IPS-11a (cell line): ENCODE measurements around the gene STH.
"Not testable (repeated sequence)": the region's sequence is repeated elsewhere in the genome, so short reads cannot be mapped to it uniquely, and the experiment has no call there.

Experiments
- H3K4me3 ChIP-seq: one replicate; pipeline ENCODE4 v1.5.1; 2013; ENCODE audit warnings: low read depth, low read length, control low read depth

The STH gene

DNA sequence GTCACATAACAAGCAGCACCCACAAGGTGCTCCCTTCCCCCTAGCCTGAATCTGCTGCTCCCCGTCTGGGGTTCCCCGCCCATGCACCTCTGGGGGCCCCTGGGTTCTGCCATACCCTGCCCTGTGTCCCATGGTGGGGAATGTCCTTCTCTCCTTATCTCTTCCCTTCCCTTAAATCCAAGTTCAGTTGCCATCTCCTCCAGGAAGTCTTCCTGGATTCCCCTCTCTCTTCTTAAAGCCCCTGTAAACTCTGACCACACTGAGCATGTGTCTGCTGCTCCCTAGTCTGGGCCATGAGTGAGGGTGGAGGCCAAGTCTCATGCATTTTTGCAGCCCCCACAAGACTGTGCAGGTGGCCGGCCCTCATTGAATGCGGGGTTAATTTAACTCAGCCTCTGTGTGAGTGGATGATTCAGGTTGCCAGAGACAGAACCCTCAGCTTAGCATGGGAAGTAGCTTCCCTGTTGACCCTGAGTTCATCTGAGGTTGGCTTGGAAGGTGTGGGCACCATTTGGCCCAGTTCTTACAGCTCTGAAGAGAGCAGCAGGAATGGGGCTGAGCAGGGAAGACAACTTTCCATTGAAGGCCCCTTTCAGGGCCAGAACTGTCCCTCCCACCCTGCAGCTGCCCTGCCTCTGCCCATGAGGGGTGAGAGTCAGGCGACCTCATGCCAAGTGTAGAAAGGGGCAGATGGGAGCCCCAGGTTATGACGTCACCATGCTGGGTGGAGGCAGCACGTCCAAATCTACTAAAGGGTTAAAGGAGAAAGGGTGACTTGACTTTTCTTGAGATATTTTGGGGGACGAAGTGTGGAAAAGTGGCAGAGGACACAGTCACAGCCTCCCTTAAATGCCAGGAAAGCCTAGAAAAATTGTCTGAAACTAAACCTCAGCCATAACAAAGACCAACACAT is at the start of gene STH:
Gene STH (plus strand): TSS at position 264 of the 913 bp plus-strand sequence. CDS start 30 bp downstream, at position 294.
- no peak within 1 kb of the TSS for H3K4me3 ChIP-seq

DNA sequence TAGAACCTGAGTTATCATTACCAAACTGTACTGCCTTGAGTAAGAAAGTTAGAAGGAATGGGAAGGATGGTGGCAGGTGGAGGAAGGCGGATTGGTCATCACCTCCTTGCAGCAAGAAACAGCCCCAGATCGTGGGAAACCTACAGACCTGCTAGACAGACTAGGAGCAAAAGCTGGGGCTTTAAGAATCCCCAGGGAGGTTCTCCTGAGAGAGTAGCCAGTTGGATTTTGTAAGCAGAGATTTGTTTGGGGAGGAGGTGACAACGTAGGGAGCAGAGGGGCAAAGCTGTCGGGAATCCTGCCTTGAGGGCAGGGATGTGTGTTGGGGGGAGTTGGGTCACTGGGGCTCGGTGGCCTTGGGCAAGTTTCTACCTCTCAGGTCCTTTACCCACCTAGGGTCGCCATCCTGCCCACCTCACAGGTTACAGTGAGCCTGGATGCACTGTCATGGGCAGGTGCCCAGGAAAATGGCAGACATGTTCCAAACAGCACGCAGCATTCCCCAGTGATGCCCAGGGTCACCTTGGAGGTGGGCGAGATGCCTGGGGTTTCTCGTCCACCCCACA is 49.2 kb upstream of the STH start:
- H3K4me3 ChIP-seq: no peak overlapping the region

GRCh38 chr17:45950888-45951287 is 48.2 kb upstream of the STH start:
- no peak overlapping the region for H3K4me3 ChIP-seq

- H3K4me3 ChIP-seq: no peak overlapping the region
Observed at GRCh38 chr17:45951403-45951802, 47.6 kb upstream of the STH start.

- H3K4me3 ChIP-seq: no peak overlapping the region
Observed at GRCh38 chr17:45951941-45952340, 47.1 kb upstream of the STH start.

DNA sequence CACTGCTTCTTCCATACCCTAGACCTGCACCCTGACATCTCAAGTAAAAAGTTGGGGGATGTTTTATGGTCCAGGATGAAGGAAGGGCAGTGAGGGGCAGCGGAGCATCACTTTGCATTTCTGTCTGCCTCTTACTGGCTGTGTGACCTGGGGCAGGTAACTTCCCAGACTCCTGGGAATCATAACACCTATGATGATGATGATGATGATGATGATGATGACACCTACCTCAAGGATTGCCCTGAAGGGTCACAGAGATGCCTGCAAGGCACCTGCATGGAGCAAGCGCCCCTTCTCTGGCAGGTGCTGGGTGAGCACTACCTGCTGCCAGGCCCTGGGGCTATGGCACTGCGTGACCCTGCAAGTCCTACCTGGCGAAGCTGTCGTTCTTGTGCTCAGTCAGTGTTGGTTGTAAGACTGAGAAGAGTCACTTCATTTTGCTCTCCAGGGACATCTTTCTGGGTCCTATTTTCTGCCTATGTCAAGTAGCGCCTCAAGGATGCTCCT is 46.2 kb upstream of the STH start:
- no peak overlapping the region for H3K4me3 ChIP-seq

DNA sequence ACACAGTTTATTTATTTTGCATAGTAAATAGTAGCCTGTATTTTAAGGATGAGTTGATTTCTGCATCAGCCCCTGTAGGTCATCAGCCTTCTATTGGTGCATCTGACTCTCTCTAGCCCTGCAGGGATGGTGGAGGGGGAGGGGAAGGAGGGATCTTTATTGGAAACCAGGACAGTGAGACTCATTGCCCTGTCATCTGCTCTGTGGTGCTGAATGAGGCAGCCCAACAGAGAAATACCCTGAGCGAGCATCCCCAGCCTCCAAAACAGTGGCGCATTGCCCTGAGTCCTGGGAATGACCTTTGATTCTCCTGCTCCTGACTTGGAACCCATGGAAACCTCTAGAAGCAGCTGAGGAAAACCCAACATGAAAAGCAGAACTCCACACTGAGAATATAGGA is 45.5 kb upstream of the STH start:
- no peak overlapping the region for H3K4me3 ChIP-seq

DNA sequence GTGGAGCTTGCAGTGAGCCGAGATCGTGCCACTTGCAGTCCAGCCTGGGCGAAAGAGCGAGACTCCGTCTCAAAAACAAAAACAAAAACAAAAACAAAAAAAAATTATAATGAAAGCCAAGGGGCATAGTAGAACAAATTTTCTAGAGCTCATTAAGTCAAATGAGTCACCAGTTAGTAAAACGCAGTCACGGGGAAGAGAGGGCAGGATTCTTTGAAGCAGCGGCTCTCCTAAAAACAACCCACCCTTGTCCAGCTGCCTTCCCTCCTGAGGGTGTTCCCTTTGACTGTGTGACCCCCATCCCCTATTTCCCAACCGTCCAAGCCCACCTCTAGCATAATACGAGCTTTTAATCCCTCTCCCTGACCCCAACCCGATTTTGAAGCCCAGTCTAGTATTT is 44.1 kb upstream of the STH start:
- no peak overlapping the region for H3K4me3 ChIP-seq

DNA sequence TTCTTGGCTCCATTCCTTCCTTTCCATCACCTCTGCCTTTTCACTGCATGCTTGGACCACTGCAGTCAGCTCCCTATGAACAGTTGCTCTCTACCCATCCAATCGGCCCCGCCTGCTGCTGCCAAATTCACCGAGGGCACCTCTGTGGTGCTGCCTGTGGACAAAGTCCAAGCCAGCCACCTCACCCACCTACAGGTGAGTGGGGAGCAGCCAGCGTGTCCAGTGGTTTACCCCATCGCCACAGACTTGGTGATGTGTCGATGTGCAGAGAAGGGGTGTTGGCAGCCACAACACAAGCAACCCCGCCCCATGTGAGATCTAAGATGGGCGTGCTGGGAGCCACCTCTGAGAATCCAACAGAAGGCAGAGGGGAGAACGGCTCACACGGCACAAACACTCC is 43.7 kb upstream of the STH start:
- no peak overlapping the region for H3K4me3 ChIP-seq

GRCh38 chr17:45956090-45956489 is 43.0 kb upstream of the STH start:
- no peak overlapping the region for H3K4me3 ChIP-seq

GRCh38 chr17:45956746-45957145 is 42.3 kb upstream of the STH start:
- not testable (repeated sequence) for H3K4me3 ChIP-seq

GRCh38 chr17:45958307-45958706 is 40.7 kb upstream of the STH start:
- no peak overlapping the region for H3K4me3 ChIP-seq

DNA sequence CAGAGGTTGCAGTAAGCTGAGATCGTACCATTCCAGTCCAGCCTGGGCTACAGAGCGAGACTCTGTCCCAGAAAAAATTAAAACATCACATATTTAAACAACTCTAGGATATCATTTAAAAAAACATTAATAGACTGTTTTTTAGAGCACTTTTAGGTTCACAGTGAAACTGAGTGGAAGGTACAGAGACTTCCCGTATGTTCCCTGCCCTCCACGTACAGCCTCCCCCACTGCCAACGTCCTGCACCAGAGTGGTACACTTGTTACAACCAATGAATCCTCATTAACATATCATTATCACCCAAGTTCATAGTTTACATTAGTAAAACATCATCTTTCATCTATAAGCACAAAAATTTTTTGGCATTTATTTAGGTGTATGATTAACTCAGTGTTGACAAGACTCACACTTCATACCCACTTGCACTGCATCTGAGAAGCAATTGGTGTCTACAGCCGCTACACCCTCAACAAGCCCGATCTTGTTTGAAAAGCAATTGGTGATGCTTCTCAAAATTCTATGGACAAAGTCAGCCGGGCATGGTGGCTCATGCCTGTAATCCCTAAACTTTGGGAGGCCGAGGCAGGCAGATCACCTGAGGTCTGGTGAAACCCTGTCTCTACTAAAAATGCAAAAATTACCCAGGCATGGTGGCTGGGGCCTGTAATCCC is 39.9 kb upstream of the STH start:
- H3K4me3 ChIP-seq: no peak overlapping the region

DNA sequence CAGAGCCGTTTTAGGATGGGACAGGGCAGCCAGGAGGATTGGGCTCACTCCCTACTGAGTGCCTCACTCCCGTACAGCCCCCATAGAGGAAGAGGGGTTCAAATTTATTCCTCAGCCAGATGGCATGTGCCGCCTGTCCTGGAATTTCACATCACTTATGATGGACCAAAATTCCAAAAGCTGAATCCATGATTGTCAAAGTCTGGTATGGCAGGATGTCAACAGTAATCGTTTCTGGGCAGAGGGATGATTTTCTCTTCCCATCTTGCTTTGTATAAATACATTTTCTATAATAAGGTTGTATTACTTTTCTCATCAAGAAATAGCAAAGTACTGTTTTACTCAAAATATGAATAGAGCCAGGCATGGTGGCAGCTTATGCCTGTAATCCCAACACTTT is 38.7 kb upstream of the STH start:
- H3K4me3 ChIP-seq: no peak overlapping the region

DNA sequence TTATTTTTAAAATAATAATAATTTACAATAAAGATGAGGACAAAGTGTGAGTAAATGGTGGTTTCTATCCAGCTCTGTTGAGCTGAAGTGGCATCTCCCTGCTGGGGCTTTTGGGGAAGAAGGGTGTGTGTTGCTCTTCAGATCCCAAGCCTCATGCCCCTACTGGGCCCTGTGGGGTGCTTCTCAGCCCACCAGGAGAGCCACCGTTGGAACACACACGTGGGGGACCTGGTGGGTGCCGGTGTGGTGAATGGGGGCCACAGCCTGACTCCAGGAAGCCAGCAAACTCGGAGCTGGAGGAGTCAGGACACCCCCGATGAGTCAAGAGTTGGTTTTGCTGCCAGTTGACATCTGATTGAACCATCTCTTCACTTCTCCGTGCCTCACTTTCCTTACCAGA is 37.8 kb upstream of the STH start:
- no peak overlapping the region for H3K4me3 ChIP-seq

DNA sequence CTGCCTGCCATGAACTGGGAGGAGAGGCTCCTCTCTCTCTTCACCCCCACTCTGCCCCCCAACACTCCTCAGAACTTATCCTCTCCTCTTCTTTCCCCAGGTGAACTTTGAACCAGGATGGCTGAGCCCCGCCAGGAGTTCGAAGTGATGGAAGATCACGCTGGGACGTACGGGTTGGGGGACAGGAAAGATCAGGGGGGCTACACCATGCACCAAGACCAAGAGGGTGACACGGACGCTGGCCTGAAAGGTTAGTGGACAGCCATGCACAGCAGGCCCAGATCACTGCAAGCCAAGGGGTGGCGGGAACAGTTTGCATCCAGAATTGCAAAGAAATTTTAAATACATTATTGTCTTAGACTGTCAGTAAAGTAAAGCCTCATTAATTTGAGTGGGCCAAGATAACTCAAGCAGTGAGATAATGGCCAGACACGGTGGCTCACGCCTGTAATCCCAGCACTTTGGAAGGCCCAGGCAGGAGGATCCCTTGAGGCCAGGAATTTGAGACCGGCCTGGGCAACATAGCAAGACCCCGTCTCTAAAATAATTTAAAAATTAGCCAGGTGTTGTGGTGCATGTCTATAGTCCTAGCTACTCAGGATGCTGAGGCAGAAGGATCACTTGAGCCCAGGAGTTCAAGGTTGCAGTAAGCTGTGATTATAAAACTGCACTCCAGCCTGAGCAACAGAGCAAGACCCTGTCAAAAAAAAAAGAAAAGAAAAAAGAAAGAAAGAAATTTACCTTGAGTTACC is 36.7 kb upstream of the STH start:
- no peak overlapping the region for H3K4me3 ChIP-seq

GRCh38 chr17:45963283-45963682 is 35.8 kb upstream of the STH start:
- no peak overlapping the region for H3K4me3 ChIP-seq

DNA sequence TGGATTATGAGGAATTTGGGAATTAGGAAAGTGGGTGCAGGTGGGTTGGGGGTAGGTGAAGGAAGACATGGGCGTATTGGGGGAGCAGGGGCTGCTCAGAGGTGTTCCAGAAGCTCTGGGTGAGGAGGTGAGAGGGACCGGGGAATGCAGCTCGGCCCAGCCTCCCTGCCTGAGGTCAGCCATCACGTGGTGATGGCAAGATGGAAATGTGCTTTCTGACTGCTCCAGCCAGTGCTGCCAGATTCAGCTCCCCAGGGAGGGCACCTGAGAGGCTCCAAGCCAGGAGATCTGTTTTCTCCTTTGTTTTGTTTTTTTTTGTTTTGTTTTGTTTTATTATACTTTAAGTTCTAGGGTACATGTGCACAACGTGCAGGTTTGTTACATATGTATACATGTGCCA is 35.2 kb upstream of the STH start:
- no peak overlapping the region for H3K4me3 ChIP-seq

GRCh38 chr17:45964634-45965033 is 34.4 kb upstream of the STH start:
- H3K4me3 ChIP-seq: no peak overlapping the region

DNA sequence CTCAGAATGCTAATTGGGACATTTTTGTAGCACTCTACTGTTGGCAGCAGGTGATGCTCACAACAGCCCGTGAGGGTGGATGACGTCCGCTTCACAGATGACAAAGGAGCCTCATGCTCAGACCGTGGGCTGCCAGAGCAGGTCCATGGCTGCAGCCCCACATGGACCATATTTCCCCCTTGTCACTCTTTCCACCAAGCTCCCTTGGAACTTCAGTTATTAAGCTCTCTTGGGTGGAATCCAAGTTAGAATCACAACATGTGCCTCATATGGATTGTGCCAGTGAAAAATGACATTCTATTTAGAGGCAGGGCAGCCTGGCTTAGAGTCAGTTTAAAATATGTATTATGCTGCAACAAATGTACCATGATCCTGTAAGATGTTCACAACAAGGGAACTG is 33.2 kb upstream of the STH start:
- no peak overlapping the region for H3K4me3 ChIP-seq

DNA sequence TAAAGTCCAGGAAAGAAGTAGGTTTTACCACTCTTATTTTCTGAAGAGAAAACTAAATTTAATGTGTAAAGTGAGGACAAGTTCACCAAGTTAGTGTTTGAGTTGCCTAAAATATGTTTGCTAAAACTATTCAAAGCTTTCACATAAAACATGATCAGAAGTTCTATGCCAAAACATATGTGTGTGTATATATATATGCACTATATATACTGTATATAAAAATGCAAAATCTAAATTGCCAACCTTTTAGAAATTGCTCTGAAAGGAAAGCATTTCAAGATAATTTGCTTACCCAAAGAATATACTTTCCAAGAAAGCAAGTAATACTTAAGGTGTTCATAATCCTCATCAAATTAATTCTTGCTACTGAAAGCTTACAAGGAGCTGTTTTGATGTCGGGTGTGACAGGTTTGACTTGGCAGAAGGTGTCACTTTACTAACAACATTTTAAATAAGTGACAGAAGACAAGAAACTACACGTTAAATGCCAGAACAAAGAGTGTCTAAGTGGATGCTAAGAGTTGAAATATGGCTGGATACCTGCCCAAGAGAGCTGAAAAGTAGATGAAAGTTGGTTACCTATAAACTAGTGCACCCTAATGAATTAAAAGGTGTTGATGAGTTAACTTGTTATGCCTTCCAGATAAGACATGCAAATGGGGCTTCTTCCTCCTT is 32.3 kb upstream of the STH start:
- no peak overlapping the region for H3K4me3 ChIP-seq
